GM12875 (cell line): ENCODE results near the gene MSRB1.

ENCODE experiments used
- H3K4me3 ChIP-seq: one replicate; pipeline ENCODE4 v1.5.1; 2011; ENCODE audit warnings: low read depth, low read length, control low read depth
- TF ChIP-seq, protein P1 (sequence below): IDR thresholded peaks from 2 replicates; pipeline ENCODE4 v1.5.1; 2011; ENCODE audit warnings: low read depth, mild to moderate bottlenecking, control low read depth, inconsistent platforms, low read length, moderate library complexity, borderline replicate concordance; ENCODE audit not compliant: insufficient read depth

Gene MSRB1, protein sequence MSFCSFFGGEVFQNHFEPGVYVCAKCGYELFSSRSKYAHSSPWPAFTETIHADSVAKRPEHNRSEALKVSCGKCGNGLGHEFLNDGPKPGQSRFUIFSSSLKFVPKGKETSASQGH

DNA sequence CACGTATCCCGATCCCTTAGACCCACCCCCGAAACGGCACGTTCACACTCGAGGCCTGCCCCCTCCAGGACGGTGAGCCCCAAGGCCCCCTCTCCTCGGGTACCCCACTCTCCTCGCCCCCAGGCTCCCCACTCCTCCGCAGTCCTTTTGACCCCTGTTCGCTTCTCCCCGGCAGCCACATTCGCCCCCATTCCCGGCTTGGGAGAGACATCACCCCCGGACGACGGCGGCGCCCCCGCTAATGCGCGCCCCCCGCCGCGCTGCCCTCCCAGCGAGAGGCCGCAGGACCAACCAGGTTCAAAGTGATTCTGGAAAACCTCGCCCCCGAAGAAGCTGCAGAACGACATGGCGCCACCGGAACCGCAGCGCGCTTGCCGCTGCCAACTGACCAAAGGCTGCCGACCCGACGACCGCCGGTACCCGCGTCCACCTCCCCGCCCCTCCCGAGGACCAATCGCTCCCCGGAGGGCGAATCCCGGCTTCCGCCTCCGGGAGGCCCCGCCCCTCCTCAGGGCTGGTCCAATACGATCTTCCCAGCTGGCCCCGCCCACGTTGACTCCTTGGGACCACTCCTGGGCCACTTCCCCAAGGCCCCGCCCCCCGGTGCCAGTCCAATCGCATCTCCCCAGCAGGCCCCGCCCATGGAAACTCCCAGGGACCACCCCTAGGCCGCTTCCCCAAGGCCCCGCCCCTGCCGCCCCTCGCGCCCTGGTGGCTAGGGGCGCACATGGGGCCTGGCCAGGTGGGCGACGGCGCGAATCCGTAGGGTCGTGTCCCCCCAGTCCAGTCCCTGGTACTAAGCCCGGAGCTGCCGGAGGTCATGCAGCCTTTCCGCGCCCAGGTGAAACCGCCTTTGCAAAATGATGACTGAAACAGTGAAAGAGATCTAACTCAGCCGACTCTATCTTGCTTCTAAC lies at the start of gene MSRB1:
Gene MSRB1, minus strand, starts transcription at position 390 of the 917 bp plus-strand sequence. Its CDS starts 43 bp downstream, at position 347.
- TF ChIP-seq, protein P1, sequence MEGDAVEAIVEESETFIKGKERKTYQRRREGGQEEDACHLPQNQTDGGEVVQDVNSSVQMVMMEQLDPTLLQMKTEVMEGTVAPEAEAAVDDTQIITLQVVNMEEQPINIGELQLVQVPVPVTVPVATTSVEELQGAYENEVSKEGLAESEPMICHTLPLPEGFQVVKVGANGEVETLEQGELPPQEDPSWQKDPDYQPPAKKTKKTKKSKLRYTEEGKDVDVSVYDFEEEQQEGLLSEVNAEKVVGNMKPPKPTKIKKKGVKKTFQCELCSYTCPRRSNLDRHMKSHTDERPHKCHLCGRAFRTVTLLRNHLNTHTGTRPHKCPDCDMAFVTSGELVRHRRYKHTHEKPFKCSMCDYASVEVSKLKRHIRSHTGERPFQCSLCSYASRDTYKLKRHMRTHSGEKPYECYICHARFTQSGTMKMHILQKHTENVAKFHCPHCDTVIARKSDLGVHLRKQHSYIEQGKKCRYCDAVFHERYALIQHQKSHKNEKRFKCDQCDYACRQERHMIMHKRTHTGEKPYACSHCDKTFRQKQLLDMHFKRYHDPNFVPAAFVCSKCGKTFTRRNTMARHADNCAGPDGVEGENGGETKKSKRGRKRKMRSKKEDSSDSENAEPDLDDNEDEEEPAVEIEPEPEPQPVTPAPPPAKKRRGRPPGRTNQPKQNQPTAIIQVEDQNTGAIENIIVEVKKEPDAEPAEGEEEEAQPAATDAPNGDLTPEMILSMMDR: no peak

DNA sequence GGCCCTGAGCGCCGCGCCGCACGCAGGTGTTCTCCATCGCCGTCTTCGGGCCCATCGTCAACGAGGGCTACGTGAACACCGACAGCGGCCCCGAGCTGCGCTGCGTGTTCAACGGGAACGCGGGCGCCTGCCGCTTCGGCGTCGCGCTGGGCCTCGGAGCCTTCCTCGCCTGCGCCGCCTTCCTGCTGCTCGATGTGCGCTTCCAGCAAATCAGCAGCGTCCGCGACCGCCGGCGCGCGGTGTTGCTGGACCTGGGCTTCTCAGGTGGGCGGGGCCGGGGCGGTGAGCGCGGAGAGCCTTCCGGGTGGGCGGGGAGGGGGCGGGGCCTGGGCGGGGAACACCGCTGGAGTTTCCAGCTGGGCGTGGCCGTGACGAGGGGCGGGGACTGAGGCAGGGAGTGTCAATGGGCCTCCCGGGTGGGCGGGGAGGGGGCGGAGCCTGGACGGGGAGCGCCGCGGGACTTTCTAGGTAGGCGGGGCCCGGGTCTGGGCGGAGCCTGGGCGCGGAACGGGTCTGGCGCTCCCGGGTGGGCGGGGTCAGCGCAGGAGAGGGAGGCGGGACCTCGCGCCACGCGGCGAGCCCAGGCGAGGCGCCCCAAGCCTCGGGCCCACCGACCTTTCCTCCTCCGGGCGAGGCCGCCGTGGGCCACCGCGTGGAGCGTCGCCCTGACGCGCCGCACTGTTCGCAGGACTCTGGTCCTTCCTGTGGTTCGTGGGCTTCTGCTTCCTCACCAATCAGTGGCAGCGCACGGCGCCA lies 49.1 kb upstream of the MSRB1 start:
- H3K4me3 ChIP-seq: peak overlapping the region; percentile 33
- TF ChIP-seq, protein P1: no peak

More for the DNA sequence above, at the start of gene MSRB1:
- peak within 1 kb of the TSS; percentile 65 for H3K4me3 ChIP-seq

DNA sequence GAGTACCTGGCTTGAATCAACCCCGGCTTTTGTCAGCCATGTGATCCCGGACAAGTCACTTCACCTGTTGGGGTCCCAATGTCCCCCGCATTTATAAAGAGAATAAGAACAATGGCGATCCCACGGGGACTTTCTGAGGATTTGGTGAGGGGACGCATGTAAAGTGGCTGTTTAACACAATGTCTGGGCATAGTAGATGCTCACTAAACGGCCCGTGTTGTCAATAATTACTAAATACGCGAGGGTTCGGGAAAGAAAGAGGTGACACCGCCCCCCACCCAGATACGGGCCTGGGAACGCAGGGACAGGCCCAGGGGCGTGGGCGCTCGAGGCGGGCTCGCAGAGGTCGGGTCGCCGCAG lies 48.6 kb upstream of the MSRB1 start:
- TF ChIP-seq, protein P1: no peak
- peak overlapping the region; percentile 33 for H3K4me3 ChIP-seq

DNA sequence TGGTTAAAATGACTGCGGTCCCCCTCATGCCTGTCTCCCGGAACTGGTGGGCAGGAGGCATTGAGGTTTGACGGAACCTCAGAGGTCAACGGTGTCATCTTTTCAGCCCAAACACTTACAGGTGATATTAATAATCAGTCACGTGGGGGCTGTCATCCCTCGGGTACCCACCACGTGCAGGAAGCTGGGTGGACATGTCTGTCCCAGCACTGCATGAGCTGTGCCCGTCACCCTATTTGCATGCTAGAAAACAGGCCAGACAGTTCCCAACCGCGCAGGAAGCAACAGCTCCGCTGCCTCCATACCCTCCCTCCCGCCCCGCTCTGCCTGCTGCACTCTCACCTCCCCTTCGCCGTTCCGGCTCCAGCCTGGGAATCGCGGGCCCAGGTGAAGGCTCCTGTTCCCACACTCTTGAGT lies 48.1 kb upstream of the MSRB1 start:
- H3K4me3 ChIP-seq: no peak overlapping the region
- TF ChIP-seq, protein P1: no peak

DNA sequence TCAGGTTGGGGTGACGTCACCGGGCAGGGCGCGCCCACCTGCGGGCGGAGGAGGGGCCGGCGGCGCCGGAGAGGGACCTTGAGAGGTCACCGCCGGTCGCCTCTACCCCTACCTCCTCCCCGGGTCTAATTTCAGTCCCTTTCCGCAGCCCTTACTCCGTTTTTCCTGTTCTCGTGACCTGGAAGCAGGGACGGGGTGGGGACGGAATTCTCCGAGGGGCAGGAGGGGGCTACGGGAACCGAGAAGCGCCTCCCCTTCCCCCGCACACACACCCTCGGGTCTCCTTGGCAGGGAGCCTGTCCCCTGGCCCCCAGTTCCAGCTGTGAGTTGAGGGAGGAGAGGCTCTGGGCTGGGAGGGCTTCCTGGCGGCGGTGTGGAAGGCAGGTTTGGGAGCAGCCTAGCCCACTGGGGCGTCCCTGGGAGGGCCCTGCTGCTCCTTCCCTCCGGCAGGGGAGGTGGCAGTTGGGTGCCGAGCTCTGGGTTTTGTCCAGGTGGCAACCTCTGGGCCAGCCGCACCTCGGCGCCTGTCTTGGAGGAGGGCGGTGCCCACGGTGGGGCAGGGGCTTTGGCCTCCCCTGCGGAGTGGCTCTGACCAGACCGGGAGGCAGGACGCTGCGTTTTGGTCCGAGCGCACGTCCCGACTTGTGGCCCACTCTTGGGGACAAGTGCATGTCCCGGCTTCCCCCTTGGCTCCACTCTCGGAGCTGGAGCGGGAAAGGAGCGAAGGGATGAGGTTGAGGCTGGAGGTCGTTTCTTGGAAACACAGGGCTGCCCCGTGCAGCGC lies 47.5 kb upstream of the MSRB1 start:
- peak overlapping the region; percentile 44 for H3K4me3 ChIP-seq
- TF ChIP-seq, protein P1: no peak

DNA sequence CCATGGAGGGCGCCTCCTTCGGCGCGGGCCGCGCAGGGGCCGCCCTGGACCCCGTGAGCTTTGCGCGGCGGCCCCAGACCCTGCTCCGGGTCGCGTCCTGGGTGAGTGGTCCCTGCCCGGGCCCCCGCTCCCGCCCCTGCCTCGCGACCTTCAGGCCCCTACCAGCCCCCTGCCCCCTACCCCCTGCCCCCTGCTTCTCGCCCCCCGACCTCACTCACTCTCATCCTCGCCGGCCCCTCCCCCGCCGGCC lies 47.0 kb upstream of the MSRB1 start:
- peak overlapping the region; percentile 44 for H3K4me3 ChIP-seq
- TF ChIP-seq, protein P1: no peak
